ENCODE results near the gene EIF1.
A peak's percentile ranks its signal among the peaks of the same experiment; 100 is the strongest.
"Not testable (repeated sequence)": the region's sequence is repeated elsewhere in the genome, so short reads cannot be mapped to it uniquely, and the experiment has no call there.

EIF1 gene

GRCh38 chr17:41679740-41680425 is 8.8 kb upstream of the EIF1 start:
- DNase-seq, result no peak

- DNase-seq, result no peak
Observed at GRCh38 chr17:41680426-41681040, 8.2 kb upstream of the EIF1 start.

- DNase-seq, result no peak
Observed at GRCh38 chr17:41681776-41682175, 6.9 kb upstream of the EIF1 start.

- DNase-seq, result no peak
Observed at GRCh38 chr17:41682631-41683030, 6.1 kb upstream of the EIF1 start.

GRCh38 chr17:41683441-41684007 is 5.2 kb upstream of the EIF1 start:
- DNase-seq, result no peak

GRCh38 chr17:41684035-41684434 is 4.7 kb upstream of the EIF1 start:
- DNase-seq, result no peak

- DNase-seq, result not testable (repeated sequence)
Observed at GRCh38 chr17:41685753-41686152, 2.9 kb upstream of the EIF1 start.

GRCh38 chr17:41686281-41686680 is 2.4 kb upstream of the EIF1 start:
- DNase-seq, result no peak

GRCh38 chr17:41687828-41688640 is 651 bp upstream of the EIF1 start:
- peak; percentile 60 to 71 for DNase-seq

- DNase-seq, result peak; percentile 50 to 61
Observed at GRCh38 chr17:41689497-41690299, 1.0 kb downstream of the EIF1 start.

GRCh38 chr17:41690497-41690896 is 1.8 kb downstream of the EIF1 start:
- no peak for DNase-seq

- DNase-seq, result peak in 1 of 2 experiments; percentile 13
Observed at GRCh38 chr17:41691031-41691777, 2.5 kb downstream of the EIF1 start.

- DNase-seq, result peak in 1 of 2 experiments; percentile 23
Observed at GRCh38 chr17:41692722-41693521, 4.2 kb downstream of the EIF1 start.

GRCh38 chr17:41695134-41695661 is 6.5 kb downstream of the EIF1 start:
- no peak for DNase-seq

- DNase-seq, result peak; percentile 65 to 76
Observed at GRCh38 chr17:41695954-41696757, 7.5 kb downstream of the EIF1 start.

- DNase-seq, result no peak
Observed at GRCh38 chr17:41697122-41697962, 8.7 kb downstream of the EIF1 start.

GRCh38 chr17:41700843-41701242 is 12.2 kb downstream of the EIF1 start:
- DNase-seq, result not testable (repeated sequence)

GRCh38 chr17:41702712-41703111 is 14.0 kb downstream of the EIF1 start:
- DNase-seq, result no peak
